Limb (tissue), 2 donors: ENCODE results near the gene NKX6-1.

ENCODE experiments used
- DNase-seq, 2 donors: peaks; one replicate each; pipeline ENCODE4 v3.0.0-alpha.2; 2016; ENCODE audit errors: extremely low spot score in 2 of 2

The NKX6-1 gene

GRCh38 chr4:84498935-84499623 lies at the start of gene NKX6-1:
TSS of gene NKX6-1 (minus strand) at chr4:84499292. CDS start at chr4:84498228, 1,064 bp downstream.
- peak; percentile 61 to 85 for DNase-seq

GRCh38 chr4:84547211-84547610 lies 48.1 kb upstream of the NKX6-1 start:
- no peak for DNase-seq

GRCh38 chr4:84545093-84545492 lies 46.0 kb upstream of the NKX6-1 start:
- no peak for DNase-seq

- no peak for DNase-seq
Measured at GRCh38 chr4:84535901-84536300, 36.8 kb upstream of the NKX6-1 start.

DNA sequence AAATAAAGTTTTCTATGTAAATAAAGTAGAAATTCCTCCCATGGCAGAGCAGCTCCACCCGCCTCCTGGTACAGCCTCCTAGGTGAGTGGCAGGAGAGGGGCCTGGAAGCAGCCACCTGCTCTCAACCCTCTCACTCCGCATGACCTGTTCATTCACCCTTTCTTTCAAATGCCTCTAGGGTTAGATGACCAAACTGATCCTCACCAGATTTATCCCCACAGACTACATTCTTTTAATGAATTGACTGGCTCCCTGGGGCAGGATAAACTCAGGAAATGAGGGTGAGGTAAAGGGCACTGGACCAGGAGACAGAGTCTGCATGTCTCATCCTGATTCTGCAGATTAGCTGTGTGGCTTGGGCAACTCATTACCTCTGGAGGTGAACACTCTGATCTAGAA lies 32.6 kb upstream of the NKX6-1 start:
- DNase-seq: no peak

GRCh38 chr4:84530871-84531270 lies 31.8 kb upstream of the NKX6-1 start:
- no peak for DNase-seq

DNA sequence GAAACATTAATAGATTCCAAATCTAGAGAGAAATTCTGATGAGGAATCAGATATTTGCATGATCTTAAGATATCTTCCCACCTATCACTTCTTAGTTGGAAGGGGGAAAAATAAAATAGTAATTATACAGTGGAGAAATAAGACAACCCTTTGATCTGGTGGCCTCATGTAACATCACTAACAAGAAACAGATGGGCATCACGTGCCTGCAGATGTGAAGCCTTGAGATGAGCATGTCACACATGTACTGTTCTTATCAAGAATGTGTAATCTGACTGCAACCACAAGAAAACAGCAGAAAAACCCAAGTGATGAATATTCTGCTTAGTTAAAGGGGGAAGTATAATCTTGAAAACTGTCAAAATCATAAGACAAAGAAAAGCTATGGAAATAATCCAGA lies 31.4 kb upstream of the NKX6-1 start:
- DNase-seq: no peak

DNA sequence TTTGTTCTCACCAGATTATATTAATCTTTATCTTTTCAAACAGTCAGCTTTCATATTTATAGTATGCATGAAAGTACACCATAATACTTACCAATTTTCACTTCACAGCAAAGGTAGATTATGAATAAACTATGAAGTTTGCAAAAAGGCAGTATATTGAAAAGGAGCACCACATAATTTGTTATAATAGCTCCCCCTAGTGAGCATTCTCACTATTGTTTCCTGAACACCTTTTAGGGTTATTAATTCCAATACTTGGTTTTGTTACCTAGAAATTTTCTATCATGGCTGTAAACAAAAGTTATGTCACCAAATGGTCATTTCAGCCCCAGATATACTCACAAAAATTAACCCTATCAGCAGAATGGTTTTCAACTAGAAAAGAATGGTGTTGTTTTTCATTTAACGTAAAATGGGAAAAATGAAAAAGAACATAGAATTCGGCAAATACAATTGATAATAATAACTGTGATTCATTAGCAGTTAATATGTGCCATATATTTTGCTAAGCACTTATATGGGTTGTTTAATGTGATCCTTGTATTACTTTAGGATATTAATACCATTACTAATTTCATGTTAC lies 30.2 kb upstream of the NKX6-1 start:
- DNase-seq: peak in 1 of 2 donors; percentile 30

DNA sequence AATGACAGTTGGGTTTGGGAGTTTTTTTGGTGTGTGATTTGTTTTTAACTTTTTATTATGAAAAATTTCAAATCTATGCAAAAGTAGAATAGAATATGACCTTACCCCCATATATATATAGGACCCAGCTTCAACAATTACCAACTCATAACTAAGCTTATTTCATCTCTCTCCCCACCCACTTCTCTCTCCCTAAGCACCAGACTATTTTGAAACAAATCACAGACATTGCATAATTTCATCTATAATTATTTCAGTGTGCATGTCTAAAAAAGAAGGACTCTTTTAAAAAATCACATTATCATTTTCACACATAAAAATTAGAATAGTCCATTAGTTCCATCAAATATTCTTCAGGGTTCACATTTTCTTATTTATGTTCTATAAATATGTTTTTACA lies 28.3 kb upstream of the NKX6-1 start:
- DNase-seq: no peak

DNA sequence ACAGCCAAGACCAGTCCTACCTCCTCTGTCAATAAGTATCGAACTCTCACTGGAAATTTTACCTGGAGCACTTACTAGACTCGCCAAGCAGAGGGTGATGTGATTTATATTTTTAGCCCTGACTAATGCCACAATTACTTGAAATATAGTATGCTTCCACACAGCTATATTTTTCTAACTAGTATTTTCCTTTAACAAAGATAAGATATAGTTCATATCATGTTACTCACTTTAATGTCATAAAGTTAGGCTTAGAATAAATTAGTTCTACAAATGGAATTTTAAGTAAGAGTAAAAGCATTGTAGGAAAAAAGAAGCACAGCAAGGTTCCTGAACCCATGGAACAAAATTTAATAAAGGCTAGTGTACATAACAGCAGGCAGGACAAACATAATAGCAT lies 16.0 kb upstream of the NKX6-1 start:
- no peak for DNase-seq

DNA sequence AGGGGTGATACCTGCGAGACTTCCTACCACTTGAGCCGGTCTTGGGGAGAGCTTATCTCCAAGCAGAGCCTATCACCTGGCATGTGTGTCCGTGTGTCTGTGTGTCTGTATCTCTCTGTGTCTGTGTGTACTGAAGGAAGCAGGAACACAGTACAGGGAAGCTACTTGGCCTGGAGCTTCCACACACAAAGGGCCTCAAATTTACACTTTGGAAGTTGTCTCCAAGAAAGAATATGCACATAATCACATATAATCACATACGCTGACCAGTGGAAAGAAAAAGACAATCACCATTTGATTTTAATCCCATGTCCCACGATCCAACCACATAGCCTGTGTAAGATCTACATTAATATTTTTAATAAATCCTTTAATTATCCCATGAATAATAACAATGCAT lies 13.2 kb upstream of the NKX6-1 start:
- no peak for DNase-seq

DNA sequence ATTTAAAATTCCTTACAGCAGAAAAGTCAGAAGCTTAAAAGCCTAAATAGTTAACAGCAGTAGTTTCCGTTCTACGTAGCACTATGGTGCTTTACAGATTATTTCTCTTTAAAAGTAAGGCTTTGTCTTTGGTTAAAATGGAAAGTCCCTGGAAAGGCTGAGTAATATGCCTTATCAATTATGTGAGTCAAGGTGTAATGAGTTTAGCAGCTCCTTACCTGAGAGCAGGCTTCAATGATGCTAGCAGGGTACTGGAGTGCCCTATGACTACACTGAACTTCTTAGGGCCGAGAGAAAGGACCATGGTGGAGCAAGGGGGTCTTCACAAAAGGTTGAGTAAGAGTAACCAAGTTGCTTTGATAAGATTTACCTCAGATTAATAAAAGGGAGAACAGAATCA lies 12.6 kb upstream of the NKX6-1 start:
- DNase-seq: no peak

- DNase-seq: no peak
Measured at GRCh38 chr4:84507941-84508340, 8.8 kb upstream of the NKX6-1 start.

- DNase-seq: no peak
Measured at GRCh38 chr4:84504821-84505220, 5.7 kb upstream of the NKX6-1 start.

DNA sequence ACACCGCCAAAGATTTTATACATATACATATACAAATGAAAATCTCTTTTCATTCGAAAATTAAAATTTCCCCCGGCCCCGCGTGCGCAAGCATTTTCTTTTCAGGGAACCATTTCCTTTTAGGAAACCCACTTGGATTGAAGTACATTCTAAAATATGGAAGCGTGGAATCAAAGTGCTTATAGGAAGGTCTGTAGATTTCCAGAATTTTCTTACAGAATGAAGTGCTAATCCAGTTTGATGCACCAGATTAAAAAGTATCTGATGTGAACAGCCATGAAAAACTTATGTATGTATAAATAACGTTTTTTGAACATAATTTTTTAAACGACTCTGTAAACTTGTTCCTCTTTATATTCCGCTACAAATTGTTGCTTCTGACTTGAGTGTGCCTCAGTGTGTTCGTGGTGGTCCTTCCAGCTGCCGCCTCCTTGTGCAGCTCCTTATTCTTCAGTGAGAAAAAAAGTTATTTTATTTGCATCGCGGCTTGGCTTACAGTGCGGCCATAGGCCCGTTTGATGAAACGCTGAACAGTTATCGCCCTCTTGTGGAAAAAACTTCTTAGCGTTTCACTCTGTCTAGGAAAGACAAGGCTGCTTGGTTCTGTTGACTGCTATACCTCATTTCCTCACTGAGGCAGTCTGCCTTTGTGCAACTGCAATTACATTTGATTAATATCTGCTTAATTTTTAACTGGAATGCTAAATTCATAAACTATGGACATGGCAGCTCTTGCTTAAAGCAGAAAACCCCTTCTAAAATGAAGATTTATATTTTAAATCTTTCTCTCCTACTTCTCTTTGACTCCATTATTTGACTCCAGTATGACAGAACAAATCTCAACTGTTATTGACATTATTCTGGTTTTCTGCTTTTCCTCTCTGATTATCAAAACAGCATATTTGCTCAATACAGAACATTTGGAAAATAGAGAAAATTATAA lies 4.7 kb upstream of the NKX6-1 start:
- DNase-seq: peak; percentile 58 to 88

GRCh38 chr4:84502955-84503373 lies 3.9 kb upstream of the NKX6-1 start:
- peak in 1 of 2 donors; percentile 39 for DNase-seq

- no peak for DNase-seq
Measured at GRCh38 chr4:84502333-84502954, 3.4 kb upstream of the NKX6-1 start.

GRCh38 chr4:84501721-84502267 lies 2.7 kb upstream of the NKX6-1 start:
- peak in 1 of 2 donors; percentile 58 for DNase-seq

DNA sequence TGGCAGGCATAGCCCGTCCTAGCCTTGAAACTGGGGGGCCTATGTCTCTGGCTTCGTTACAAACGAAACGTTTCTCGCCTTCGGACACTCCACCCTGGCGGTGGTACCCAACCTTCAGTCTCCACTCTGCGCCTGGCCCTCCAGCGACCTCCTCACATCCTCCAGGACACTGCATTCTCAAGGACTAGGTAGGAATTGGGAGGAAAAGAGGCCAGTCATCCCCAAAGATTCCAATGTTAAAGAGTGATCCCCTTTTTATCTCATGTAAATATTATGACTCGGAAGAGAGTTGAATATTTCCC lies 2.1 kb upstream of the NKX6-1 start:
- no peak for DNase-seq

DNA sequence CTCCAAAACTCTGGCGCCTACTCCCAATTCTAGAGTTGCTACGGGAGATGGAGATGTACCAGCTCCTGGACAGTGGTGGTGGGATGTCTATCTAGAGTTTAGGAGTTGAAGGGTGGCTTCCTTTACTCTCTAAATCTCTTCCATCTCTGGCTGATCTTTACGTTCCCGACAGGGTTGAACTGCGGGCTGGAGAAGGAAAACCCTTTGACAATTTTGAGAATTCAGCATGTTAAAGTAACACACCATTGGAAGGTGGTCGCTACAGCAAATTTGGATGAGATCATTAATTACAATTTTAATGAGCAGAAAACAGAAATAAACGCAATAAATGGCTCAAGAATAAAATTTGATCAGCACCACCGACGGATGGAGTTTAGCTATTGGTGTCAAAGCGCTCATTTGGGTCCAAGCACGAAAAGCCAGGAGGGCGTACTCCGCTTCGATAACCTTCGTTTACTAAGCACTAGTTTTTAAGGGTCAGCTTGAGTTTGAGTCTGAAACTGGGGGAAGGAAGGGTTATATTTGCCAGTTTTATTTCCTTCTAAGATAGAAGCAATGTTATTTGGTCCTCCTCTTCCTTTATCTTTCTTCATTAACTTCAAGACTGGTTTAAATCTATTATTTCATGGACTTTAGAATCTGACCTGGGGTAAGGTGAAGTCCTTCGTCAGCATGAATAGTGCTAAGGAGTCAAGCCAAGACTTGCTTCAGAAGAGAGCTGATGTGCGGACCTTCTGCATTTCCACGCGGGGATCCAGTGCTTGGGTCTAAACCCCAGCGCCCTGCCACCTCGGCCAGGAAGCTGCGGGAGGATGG lies 1.5 kb upstream of the NKX6-1 start:
- DNase-seq: no peak

GRCh38 chr4:84499624-84499982 lies 511 bp upstream of the NKX6-1 start:
- DNase-seq: no peak
